SK-N-SH treated with all-trans-retinoic acid at 6 μM for 48 hours (cell line): ENCODE results near the gene NELFCD.

ENCODE experiments used
- ATAC-seq: fragments of 200-7000 bp; cut with Tn5 transposase; 3 replicates; pipeline ENCODE4 v1.9.1; 2020; ENCODE audit warnings: mild to moderate bottlenecking, moderate library complexity
- ARNTL ChIP-seq: fragments of 450-650 bp; formaldehyde crosslinking; IDR thresholded peaks from 2 replicates; pipeline ENCODE4 v1.5.0; 2020; ENCODE audit warnings: low read depth, mild to moderate bottlenecking, moderate library complexity, borderline replicate concordance
- BACH2 ChIP-seq: fragments of 250-450 bp; sonication (Bioruptor Pico); IDR thresholded peaks from 2 replicates; pipeline ENCODE4 v1.9.0; 2021; ENCODE audit warnings: mild to moderate bottlenecking, borderline replicate concordance
- CSDC2 ChIP-seq: fragments of 250-450 bp; sonication (Bioruptor Pico); IDR thresholded peaks from 2 replicates; pipeline ENCODE4 v1.5.0; 2020; ENCODE audit warnings: mild to moderate bottlenecking, moderate library complexity
- ESRRG ChIP-seq: fragments of 250-450 bp; sonication (Bioruptor Pico); IDR thresholded peaks from 2 replicates; pipeline ENCODE4 v1.6.1; 2021; ENCODE audit warnings: mild to moderate bottlenecking
- GLIS3 ChIP-seq: fragments of 250-450 bp; sonication (Bioruptor Pico); IDR thresholded peaks from 2 replicates; pipeline ENCODE4 v1.5.0; 2020; ENCODE audit warnings: mild to moderate bottlenecking, moderate library complexity
- ISL1 ChIP-seq: fragments of 250-450 bp; sonication (Bioruptor Pico); IDR thresholded peaks from 2 replicates; pipeline ENCODE4 v2.1.2; 2022; ENCODE audit warnings: mild to moderate bottlenecking, moderate library complexity
- OSR1 ChIP-seq: fragments of 250-450 bp; sonication (Bioruptor Pico); IDR thresholded peaks from 2 replicates; pipeline ENCODE4 v1.8.0; 2022; ENCODE audit warnings: moderate library complexity, mild to moderate bottlenecking, inconsistent platforms
- PPARA ChIP-seq: fragments of 250-450 bp; sonication (Bioruptor Pico); IDR thresholded peaks from 2 replicates; pipeline ENCODE4 v1.5.0; 2020; ENCODE audit warnings: mild to moderate bottlenecking, borderline replicate concordance
- RARB ChIP-seq: fragments of 250-450 bp; sonication (Bioruptor Pico); IDR thresholded peaks from 2 replicates; pipeline ENCODE4 v1.8.0; 2021; ENCODE audit warnings: mild to moderate bottlenecking, moderate library complexity
- SNAI2 ChIP-seq: fragments of 250-450 bp; sonication (Bioruptor Pico); IDR thresholded peaks from 2 replicates; pipeline ENCODE4 v1.5.0; 2020; ENCODE audit warnings: mild to moderate bottlenecking, moderate library complexity
- TCF4 ChIP-seq: fragments of 250-450 bp; sonication (Bioruptor Pico); IDR thresholded peaks from 2 replicates; pipeline ENCODE4 v1.8.0; 2021; ENCODE audit warnings: mild to moderate bottlenecking, moderate library complexity, borderline replicate concordance
- ZC3H10 ChIP-seq: fragments of 250-450 bp; sonication (Bioruptor Pico); IDR thresholded peaks from 2 replicates; pipeline ENCODE4 v1.5.1; 2021; ENCODE audit warnings: mild to moderate bottlenecking, moderate library complexity
- ZFP3 ChIP-seq: fragments of 250-450 bp; sonication (Bioruptor Pico); IDR thresholded peaks from 2 replicates; pipeline ENCODE4 v1.5.0; 2020; ENCODE audit warnings: mild to moderate bottlenecking, moderate library complexity
- ZFP30 ChIP-seq: fragments of 450-650 bp; formaldehyde crosslinking; IDR thresholded peaks from 2 replicates; pipeline ENCODE4 v1.5.0; 2022; ENCODE audit warnings: mild to moderate bottlenecking, moderate library complexity
- ZNF565 ChIP-seq: fragments of 450-650 bp; formaldehyde crosslinking; conservative IDR thresholded peaks from 2 replicates; pipeline ENCODE4 v1.5.0; 2020; ENCODE audit warnings: low read depth, mild to moderate bottlenecking, moderate library complexity
- ZNF70 ChIP-seq: fragments of 450-650 bp; formaldehyde crosslinking; IDR thresholded peaks from 2 replicates; pipeline ENCODE4 v1.5.0; 2020; ENCODE audit warnings: mild to moderate bottlenecking, moderate library complexity
- ZNF8 ChIP-seq: fragments of 450-650 bp; formaldehyde crosslinking; IDR thresholded peaks from 2 replicates; pipeline ENCODE4 v1.5.0; 2020; ENCODE audit warnings: mild to moderate bottlenecking, moderate library complexity
- TF ChIP-seq, protein P1 (sequence below): fragments of 250-450 bp; sonication (Bioruptor Pico); IDR thresholded peaks from 2 replicates; pipeline ENCODE4 v1.5.1; 2020; ENCODE audit warnings: low read depth, mild to moderate bottlenecking, moderate library complexity
- TF ChIP-seq, protein P2 (sequence below): fragments of 250-450 bp; sonication (Bioruptor Pico); IDR thresholded peaks from 2 replicates; pipeline ENCODE4 v1.5.1; 2021; ENCODE audit warnings: mild to moderate bottlenecking, moderate library complexity
- TF ChIP-seq, protein P3 (sequence below): fragments of 250-450 bp; sonication (Bioruptor Pico); IDR thresholded peaks from 2 replicates; pipeline ENCODE4 v1.8.0; 2020; ENCODE audit warnings: mild to moderate bottlenecking, moderate library complexity, borderline replicate concordance
- TF ChIP-seq, protein P4 (sequence below): fragments of 250-450 bp; sonication (Bioruptor Pico); IDR thresholded peaks from 2 replicates; pipeline ENCODE4 v1.5.0; 2020; ENCODE audit warnings: mild to moderate bottlenecking, moderate library complexity

NELFCD gene

DNA sequence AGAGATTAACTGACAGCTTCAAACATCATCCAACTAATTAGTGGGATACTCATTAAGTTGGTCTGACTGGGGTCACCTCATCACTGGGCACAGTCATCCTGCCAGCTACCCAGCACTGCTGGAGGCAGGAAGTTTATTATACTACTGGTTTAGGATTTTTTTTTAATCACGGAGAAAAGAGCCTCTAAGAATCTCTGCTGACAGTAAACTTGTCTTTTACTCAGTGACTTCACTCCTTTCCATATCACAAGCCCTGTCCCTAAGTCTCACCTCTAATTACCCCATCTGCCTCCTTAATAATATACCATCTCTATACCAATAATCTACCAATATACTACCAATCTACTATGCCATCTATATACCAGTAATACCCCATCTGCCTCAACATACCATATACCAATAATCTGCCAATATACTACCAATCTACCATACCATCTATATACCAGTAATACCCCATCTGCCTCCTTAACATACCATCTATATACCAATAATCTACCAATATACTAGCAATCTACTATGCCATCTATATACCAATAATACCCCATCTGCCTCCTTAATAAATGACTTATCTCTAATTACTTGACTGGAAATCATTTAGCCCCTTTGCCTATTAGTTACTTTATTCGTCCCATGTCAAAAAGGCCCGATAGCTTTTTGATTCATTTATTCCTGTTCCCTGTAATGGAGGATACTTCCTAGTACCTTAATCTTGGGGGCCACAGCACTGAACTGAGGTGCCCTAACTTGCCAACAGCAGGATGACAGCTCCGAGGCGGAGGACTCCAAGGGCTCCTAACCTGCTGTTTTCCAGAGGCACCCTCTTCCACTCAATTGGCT is 46.1 kb downstream of the NELFCD start:
- ATAC-seq: no peak

DNA sequence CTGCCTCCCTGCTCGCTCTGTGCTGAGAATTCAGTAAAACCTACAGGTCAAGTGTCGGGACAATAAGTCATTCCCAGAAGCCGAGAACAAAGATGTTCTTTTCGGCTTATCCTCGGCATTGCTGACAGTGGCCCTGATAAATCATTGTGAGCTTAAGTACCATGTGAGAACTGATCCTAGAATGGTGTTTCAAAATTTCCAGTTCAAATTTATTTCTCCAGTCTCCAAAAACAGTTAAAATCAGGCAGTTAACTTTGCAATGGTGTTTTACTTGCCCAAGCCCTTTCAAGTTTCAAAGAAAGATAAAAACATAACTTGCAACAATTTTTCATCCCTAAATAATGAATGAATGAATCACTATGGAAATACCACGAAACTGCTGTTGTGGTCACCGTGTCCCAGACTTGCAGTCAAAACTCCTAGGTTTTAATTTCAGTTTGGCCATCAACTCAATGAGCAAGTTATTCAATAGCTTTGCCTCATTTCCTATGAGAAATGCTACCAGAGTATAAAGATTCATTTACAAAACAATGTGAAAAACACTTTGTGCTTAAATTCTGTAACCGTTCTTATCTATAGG is 46.8 kb downstream of the NELFCD start:
- ATAC-seq: no peak
- TF ChIP-seq ESRRG (no peak), BACH2 (CRISPR knock-in tag) (no peak), ZNF70 (CRISPR knock-in tag) (no peak), ARNTL (CRISPR knock-in tag) (no peak), ZFP3 (CRISPR knock-in tag) (no peak), ZNF8 (no peak), ZNF565 (CRISPR knock-in tag) (no peak), PPARA (CRISPR knock-in tag) (no peak), RARB (CRISPR knock-in tag) (no peak), CSDC2 (CRISPR knock-in tag) (no peak)
- TF ChIP-seq, protein P1, sequence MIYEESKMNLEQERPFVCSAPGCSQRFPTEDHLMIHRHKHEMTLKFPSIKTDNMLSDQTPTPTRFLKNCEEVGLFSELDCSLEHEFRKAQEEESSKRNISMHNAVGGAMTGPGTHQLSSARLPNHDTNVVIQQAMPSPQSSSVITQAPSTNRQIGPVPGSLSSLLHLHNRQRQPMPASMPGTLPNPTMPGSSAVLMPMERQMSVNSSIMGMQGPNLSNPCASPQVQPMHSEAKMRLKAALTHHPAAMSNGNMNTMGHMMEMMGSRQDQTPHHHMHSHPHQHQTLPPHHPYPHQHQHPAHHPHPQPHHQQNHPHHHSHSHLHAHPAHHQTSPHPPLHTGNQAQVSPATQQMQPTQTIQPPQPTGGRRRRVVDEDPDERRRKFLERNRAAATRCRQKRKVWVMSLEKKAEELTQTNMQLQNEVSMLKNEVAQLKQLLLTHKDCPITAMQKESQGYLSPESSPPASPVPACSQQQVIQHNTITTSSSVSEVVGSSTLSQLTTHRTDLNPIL: no peak
- TF ChIP-seq, all 23 proteins: peak for 0

More for the DNA sequence above, 46.1 kb downstream of the NELFCD start:
- TF ChIP-seq, protein P1: no peak

DNA sequence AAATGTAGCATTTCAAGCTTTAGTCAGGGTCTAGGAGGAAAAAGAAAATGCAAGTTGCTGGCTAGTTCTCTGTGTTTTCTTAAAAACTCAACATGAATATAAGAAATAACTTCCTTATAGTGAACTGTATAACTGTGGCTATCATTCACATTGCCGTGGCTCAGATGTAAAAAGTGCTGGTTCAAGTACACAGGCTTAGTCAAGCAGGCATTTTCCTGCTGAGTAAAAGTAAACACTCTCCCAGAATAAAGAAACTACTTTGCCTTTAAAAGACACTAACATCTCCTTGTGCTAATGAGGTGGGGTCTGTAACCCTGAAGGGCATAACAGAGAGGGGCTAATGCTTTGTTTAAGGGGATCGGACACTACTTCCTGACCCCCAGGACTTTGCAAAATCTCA is 47.8 kb downstream of the NELFCD start:
- TF ChIP-seq ZFP3 (CRISPR knock-in tag) (no peak), ESRRG (no peak), OSR1 (CRISPR knock-in tag) (no peak), ZC3H10 (CRISPR knock-in tag) (no peak), SNAI2 (no peak), ZNF8 (no peak), PPARA (CRISPR knock-in tag) (no peak), BACH2 (CRISPR knock-in tag) (no peak), ISL1 (no peak), RARB (CRISPR knock-in tag) (no peak), TCF4 (CRISPR knock-in tag) (no peak), GLIS3 (CRISPR knock-in tag) (no peak), ZNF70 (CRISPR knock-in tag) (no peak)
- TF ChIP-seq, protein P2, sequence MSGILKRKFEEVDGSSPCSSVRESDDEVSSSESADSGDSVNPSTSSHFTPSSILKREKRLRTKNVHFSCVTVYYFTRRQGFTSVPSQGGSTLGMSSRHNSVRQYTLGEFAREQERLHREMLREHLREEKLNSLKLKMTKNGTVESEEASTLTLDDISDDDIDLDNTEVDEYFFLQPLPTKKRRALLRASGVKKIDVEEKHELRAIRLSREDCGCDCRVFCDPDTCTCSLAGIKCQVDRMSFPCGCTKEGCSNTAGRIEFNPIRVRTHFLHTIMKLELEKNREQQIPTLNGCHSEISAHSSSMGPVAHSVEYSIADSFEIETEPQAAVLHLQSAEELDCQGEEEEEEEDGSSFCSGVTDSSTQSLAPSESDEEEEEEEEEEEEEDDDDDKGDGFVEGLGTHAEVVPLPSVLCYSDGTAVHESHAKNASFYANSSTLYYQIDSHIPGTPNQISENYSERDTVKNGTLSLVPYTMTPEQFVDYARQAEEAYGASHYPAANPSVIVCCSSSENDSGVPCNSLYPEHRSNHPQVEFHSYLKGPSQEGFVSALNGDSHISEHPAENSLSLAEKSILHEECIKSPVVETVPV (CRISPR knock-in tag): no peak
- TF ChIP-seq, protein P3, sequence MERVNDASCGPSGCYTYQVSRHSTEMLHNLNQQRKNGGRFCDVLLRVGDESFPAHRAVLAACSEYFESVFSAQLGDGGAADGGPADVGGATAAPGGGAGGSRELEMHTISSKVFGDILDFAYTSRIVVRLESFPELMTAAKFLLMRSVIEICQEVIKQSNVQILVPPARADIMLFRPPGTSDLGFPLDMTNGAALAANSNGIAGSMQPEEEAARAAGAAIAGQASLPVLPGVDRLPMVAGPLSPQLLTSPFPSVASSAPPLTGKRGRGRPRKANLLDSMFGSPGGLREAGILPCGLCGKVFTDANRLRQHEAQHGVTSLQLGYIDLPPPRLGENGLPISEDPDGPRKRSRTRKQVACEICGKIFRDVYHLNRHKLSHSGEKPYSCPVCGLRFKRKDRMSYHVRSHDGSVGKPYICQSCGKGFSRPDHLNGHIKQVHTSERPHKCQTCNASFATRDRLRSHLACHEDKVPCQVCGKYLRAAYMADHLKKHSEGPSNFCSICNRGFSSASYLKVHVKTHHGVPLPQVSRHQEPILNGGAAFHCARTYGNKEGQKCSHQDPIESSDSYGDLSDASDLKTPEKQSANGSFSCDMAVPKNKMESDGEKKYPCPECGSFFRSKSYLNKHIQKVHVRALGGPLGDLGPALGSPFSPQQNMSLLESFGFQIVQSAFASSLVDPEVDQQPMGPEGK (CRISPR knock-in tag): no peak
- TF ChIP-seq, all 23 proteins: peak for 0
- ATAC-seq: no peak

DNA sequence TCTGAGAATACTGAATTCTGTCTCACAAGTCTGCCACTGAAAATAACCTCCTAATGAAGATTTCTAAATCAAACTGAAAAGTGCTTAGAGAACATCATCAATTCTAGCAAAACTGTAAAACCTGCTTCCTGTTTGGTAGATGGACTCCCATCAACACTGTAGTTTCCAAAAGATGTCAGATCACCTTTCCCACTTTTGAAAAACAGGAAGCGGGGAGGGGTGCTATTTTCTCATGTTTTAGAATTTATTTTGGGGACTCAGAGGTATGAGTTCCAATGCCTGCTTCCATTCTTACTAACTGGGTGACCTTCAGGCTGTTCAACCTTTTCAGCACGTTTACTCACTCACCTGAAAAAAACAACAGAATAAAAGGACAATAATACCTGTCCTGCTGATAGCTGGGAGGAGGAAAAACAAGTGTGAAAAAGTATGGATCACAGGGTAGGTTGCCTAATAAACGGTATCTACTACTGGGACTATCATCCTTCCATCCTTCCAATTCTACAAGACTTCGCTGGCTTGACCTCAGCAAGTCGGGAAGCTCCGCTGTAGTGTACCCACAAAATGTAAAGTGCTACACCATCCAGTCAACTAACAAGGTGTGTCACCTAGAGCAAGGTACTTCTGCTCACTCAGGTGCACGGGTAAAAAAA is 50.0 kb downstream of the NELFCD start:
- TF ChIP-seq, protein P4, sequence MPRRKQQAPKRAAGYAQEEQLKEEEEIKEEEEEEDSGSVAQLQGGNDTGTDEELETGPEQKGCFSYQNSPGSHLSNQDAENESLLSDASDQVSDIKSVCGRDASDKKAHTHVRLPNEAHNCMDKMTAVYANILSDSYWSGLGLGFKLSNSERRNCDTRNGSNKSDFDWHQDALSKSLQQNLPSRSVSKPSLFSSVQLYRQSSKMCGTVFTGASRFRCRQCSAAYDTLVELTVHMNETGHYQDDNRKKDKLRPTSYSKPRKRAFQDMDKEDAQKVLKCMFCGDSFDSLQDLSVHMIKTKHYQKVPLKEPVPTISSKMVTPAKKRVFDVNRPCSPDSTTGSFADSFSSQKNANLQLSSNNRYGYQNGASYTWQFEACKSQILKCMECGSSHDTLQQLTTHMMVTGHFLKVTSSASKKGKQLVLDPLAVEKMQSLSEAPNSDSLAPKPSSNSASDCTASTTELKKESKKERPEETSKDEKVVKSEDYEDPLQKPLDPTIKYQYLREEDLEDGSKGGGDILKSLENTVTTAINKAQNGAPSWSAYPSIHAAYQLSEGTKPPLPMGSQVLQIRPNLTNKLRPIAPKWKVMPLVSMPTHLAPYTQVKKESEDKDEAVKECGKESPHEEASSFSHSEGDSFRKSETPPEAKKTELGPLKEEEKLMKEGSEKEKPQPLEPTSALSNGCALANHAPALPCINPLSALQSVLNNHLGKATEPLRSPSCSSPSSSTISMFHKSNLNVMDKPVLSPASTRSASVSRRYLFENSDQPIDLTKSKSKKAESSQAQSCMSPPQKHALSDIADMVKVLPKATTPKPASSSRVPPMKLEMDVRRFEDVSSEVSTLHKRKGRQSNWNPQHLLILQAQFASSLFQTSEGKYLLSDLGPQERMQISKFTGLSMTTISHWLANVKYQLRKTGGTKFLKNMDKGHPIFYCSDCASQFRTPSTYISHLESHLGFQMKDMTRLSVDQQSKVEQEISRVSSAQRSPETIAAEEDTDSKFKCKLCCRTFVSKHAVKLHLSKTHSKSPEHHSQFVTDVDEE: no peak
- TF ChIP-seq CSDC2 (CRISPR knock-in tag) (no peak), ZFP3 (CRISPR knock-in tag) (no peak), RARB (CRISPR knock-in tag) (no peak), PPARA (CRISPR knock-in tag) (no peak), ESRRG (no peak), ZNF8 (no peak), ARNTL (CRISPR knock-in tag) (no peak), ZFP30 (CRISPR knock-in tag) (no peak), TCF4 (CRISPR knock-in tag) (no peak)
- TF ChIP-seq, protein P1: no peak
- ATAC-seq: no peak
